Measurements from ENCODE around the gene CXXC4.
A peak's percentile ranks its signal among the peaks of the same experiment; 100 is the strongest.

The CXXC4 gene

GRCh38 chr4:104489731-104490095 lies 5.0 kb downstream of the CXXC4 start:
- DNase-seq, result no peak

GRCh38 chr4:104488151-104488550 lies 6.5 kb downstream of the CXXC4 start:
- peak in 1 of 51 donors; percentile 37 for DNase-seq

- DNase-seq, result peak in 2 of 51 donors; percentile 0 to 30
Measured at GRCh38 chr4:104486716-104487504, 7.8 kb downstream of the CXXC4 start.

- DNase-seq, result no peak
Measured at GRCh38 chr4:104475652-104476051, 19.0 kb downstream of the CXXC4 start.

GRCh38 chr4:104472766-104473165 lies 21.9 kb downstream of the CXXC4 start:
- no peak for DNase-seq

GRCh38 chr4:104470770-104471169 lies 23.9 kb downstream of the CXXC4 start:
- DNase-seq, result no peak

- DNase-seq, result no peak
Measured at GRCh38 chr4:104469794-104470193, 24.9 kb downstream of the CXXC4 start.

- DNase-seq, result no peak
Measured at GRCh38 chr4:104465619-104466018, 29.1 kb downstream of the CXXC4 start.

GRCh38 chr4:104465201-104465600 lies 29.5 kb downstream of the CXXC4 start:
- DNase-seq, result peak in 1 of 51 donors; percentile 40

GRCh38 chr4:104462641-104463040 lies 32.1 kb downstream of the CXXC4 start:
- no peak for DNase-seq

GRCh38 chr4:104457308-104457981 lies 37.2 kb downstream of the CXXC4 start:
- DNase-seq, result no peak

GRCh38 chr4:104451573-104451972 lies 43.1 kb downstream of the CXXC4 start:
- peak in 2 of 51 donors; percentile 26 to 34 for DNase-seq

GRCh38 chr4:104449537-104449936 lies 45.2 kb downstream of the CXXC4 start:
- no peak for DNase-seq

- no peak for DNase-seq
Measured at GRCh38 chr4:104447294-104447693, 47.4 kb downstream of the CXXC4 start.

- DNase-seq, result no peak
Measured at GRCh38 chr4:104446431-104447278, 48.0 kb downstream of the CXXC4 start.

- no peak for DNase-seq
Measured at GRCh38 chr4:104444685-104445084, 50.0 kb downstream of the CXXC4 start.

- DNase-seq, result no peak
Measured at GRCh38 chr4:104436542-104436941, 58.2 kb downstream of the CXXC4 start.

GRCh38 chr4:104429150-104429741 lies 65.4 kb downstream of the CXXC4 start:
- DNase-seq, result no peak

GRCh38 chr4:104425948-104426347 lies 68.7 kb downstream of the CXXC4 start:
- DNase-seq, result no peak

GRCh38 chr4:104424989-104425388 lies 69.7 kb downstream of the CXXC4 start:
- DNase-seq, result peak in 7 of 51 donors; percentile 19 to 60 (median 24)

- peak in 3 of 51 donors; percentile 14 to 60 (median 26) for DNase-seq
Measured at GRCh38 chr4:104424475-104424941, 70.2 kb downstream of the CXXC4 start.
